Naive B cell (primary cell): Measurements from ENCODE around the gene GPR37. TPM values are rescaled to one million over a fixed set of nuclear protein-coding genes. Genes with fewer than 3 reads are reported as not detected.

Source experiments
- ATAC-seq, 2 donors: fragments of 150-1000 bp; cut with Tn5 transposase; 2 replicates each; pipeline ENCODE4 v1.10.0; 2021; ENCODE audit warnings: low read depth in 2 of 2, mild to moderate bottlenecking in 2 of 2, moderate library complexity in 2 of 2
- DNase-seq: peaks from one replicate; pipeline ENCODE4 v3.0.0; 2022
- H3K27ac Mint-ChIP-seq, 6 donors: one replicate each; pipeline ENCODE4 v1.8.0; 2020 to 2022; ENCODE audit warnings: mild to moderate bottlenecking in 6 of 6, mixed read lengths in 6 of 6, moderate library complexity in 5 of 6, inconsistent platforms in 2 of 6
- H3K27me3 Mint-ChIP-seq, 3 donors: one replicate each; pipeline ENCODE4 v1.8.0; 2021 to 2022; ENCODE audit warnings: mixed read lengths in 3 of 3, mild to moderate bottlenecking in 1 of 3
- H3K36me3 Mint-ChIP-seq, 2 donors: one replicate each; pipeline ENCODE4 v1.8.0; 2020 to 2022; ENCODE audit warnings: mixed read lengths in 2 of 2, inconsistent platforms in 1 of 2, mild to moderate bottlenecking in 1 of 2
- H3K4me1 Mint-ChIP-seq, 3 donors: one replicate each; pipeline ENCODE4 v1.8.0; 2020 to 2022; ENCODE audit warnings: mixed read lengths in 3 of 3, inconsistent platforms in 1 of 3, mild to moderate bottlenecking in 1 of 3, moderate library complexity in 1 of 3
- H3K4me3 Mint-ChIP-seq, 8 donors: one replicate each; pipeline ENCODE4 v1.8.0; 2020 to 2022; ENCODE audit warnings: mild to moderate bottlenecking in 8 of 8, mixed read lengths in 8 of 8, moderate library complexity in 8 of 8, inconsistent platforms in 2 of 8
- H3K9me3 Mint-ChIP-seq, 7 donors: one replicate each; pipeline ENCODE4 v1.8.0; 2020 to 2022; ENCODE audit warnings: mixed read lengths in 7 of 7, mild to moderate bottlenecking in 5 of 7, inconsistent platforms in 2 of 7, moderate library complexity in 1 of 7
- polyA plus RNA-seq, 6 donors: library from polyadenylated mRNA; unstranded; fragments of 300-500 nt; fragmentation: Illumina TruSeq; gene quantifications; one replicate each; pipeline ENCODE4 v1.2.3, GENCODE V29; 2021; ENCODE audit warnings: low read depth in 6 of 6

GPR37 gene
- polyA plus RNA-seq, 6 donors from 2014 or later = not detected

- Mint-ChIP-seq H3K4me3 (no peak overlapping the region), H3K9me3 (peaks cover 0 to 15% (median 2%) of the 10 kb centered on the region in 7 donors), H3K36me3 (no peaks in the 10 kb centered on the region), H3K4me1 (no peaks in the 10 kb centered on the region), H3K27me3 (peaks cover 25 to 31% (median 25%) of the 10 kb centered on the region in 3 donors), H3K27ac (no peak overlapping the region)
- DNase-seq = no peak
- no peak for ATAC-seq
Measured at GRCh38 chr7:124790645-124791044, 25.1 kb upstream of the GPR37 start.

DNA sequence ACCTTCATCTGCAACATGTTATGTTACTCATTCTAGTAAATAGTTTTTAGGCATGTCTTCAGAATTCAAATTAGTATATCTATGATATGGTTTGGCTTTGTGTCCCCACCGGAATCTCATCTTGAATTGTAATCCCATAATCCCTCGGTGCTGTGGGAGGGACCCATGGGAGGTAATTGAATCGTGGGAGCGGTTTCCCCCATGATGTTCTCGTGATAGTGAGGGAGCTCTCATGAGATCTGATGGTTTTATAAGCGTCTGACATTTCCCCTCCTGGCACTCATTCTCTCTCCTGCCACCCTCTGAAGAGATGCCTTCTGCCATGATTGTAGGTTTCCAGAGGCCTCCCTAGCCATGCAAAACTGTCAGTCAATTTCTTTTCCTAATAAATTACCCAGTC, 20.4 kb upstream of the GPR37 start:
- Mint-ChIP-seq H3K27ac (no peak overlapping the region), H3K36me3 (no peaks in the 10 kb centered on the region), H3K9me3 (peaks cover 0 to 5% (median 0%) of the 10 kb centered on the region in 7 donors), H3K4me3 (no peak overlapping the region), H3K27me3 (peaks cover 12 to 22% (median 20%) of the 10 kb centered on the region in 3 donors), H3K4me1 (no peaks in the 10 kb centered on the region)
- DNase-seq (no peak), ATAC-seq (no peak)

- H3K4me1 Mint-ChIP-seq = no peaks in the 10 kb centered on the region
- no peak for DNase-seq
- H3K9me3 Mint-ChIP-seq = peaks cover 0 to 5% (median 0%) of the 10 kb centered on the region in 7 donors
- H3K27ac Mint-ChIP-seq = no peak overlapping the region
- no peaks in the 10 kb centered on the region for H3K36me3 Mint-ChIP-seq
- H3K27me3 Mint-ChIP-seq = peaks cover 6 to 20% (median 14%) of the 10 kb centered on the region in 3 donors
- no peak for ATAC-seq
- H3K4me3 Mint-ChIP-seq = no peak overlapping the region
Measured at GRCh38 chr7:124784879-124785818, 19.6 kb upstream of the GPR37 start.

DNA sequence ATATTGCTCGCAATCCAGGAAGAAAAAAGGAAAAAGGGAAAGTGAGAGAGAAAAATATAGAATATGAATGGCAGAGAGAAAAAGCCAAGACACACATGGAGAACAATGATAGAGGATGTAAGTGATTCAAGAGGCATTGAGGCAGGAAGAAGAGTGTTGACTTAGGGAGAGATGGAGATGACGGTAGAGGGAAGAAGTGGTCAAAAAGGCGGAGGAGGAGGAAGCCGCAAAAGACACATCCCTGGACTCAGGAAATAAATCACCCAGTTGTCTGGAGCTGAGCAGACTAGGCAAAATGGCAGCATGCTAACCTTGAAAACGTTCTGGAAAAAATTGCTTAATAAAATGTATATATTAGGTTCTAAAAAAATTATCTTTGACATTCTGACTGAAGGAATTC, 17.7 kb upstream of the GPR37 start:
- no peaks in the 10 kb centered on the region for H3K4me1 Mint-ChIP-seq
- H3K27me3 Mint-ChIP-seq = peaks cover 1 to 14% (median 5%) of the 10 kb centered on the region in 3 donors
- H3K27ac Mint-ChIP-seq = no peak overlapping the region

DNA sequence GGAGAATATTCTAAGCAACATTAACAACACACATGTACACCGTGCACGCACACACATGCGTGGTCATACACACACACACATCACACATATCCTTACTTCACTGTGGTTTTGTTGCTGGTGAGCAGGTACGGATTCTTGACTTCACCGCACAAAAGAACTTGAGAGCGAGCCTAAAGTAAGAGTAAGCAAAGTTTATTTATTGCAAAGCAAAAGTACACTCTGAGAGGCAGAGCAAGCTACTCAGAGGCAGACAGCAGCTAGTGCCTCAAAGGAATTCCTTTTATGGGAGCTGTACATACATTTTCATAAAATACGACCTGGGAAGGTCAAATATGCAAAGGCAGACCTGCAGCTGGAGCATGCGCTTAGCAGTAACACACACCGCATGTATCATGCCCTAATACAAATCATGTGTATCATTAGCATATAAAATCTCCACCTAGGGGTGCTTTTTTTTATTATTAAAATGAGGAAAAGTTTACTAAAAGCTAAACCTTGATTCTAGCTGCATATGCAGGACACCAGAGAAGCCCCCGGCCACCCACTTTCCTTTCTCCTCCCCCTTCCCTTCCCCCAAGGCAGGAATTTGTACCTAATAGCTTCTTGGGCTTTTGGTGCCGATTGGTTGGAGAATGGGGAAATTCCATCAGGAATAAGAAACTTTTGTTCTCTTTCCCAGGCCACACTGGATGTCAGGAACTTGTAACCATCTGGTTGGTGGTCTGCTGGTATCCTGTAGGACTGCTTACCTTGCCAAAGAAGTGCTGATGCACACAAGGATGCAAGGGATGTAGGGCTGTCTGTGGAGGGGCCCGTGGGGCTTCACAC, 16.5 kb upstream of the GPR37 start:
- no peak overlapping the region for H3K4me3 Mint-ChIP-seq
- no peak for ATAC-seq
- DNase-seq = no peak
- H3K4me1 Mint-ChIP-seq = no peaks in the 10 kb centered on the region
- no peaks in the 10 kb centered on the region for H3K36me3 Mint-ChIP-seq
- peaks cover 9 to 10% (median 10%) of the 10 kb centered on the region in 3 donors for H3K27me3 Mint-ChIP-seq
- peaks cover 0 to 5% (median 0%) of the 10 kb centered on the region in 7 donors for H3K9me3 Mint-ChIP-seq
- H3K27ac Mint-ChIP-seq = no peak overlapping the region

More for the DNA sequence above, 17.7 kb upstream of the GPR37 start:
- no peak for DNase-seq
- no peak for ATAC-seq
- H3K36me3 Mint-ChIP-seq = no peaks in the 10 kb centered on the region
- no peak overlapping the region for H3K4me3 Mint-ChIP-seq
- peaks cover 0 to 5% (median 0%) of the 10 kb centered on the region in 7 donors for H3K9me3 Mint-ChIP-seq

DNA sequence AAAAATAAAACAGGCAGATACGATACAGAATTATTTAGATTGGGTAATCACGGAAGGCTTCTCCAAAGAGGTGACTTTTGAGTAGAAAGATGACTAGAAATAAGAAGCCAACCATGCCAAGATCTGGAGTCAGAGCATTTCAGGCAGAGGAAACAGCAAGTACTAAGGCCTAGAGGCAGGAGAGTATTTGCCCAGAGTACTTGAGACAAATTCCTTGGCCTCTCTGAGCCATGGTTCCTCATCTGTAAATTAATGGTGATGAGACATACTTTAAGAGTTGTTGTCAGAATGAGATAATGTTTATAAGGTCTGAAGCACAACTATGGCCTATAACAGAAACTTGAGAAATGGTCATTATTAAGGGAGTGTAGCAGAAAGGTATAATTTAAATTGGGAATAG, 15.8 kb upstream of the GPR37 start:
- no peaks in the 10 kb centered on the region for H3K36me3 Mint-ChIP-seq
- no peak for ATAC-seq
- H3K4me1 Mint-ChIP-seq = no peaks in the 10 kb centered on the region
- H3K27me3 Mint-ChIP-seq = peaks cover 9 to 10% (median 10%) of the 10 kb centered on the region in 3 donors
- peaks cover 0 to 5% (median 0%) of the 10 kb centered on the region in 7 donors for H3K9me3 Mint-ChIP-seq
- no peak for DNase-seq
- no peak overlapping the region for H3K4me3 Mint-ChIP-seq
- peak overlapping the region in 1 of 6 donors; percentile 2 for H3K27ac Mint-ChIP-seq

GRCh38 chr7:124780608-124781007, 15.0 kb upstream of the GPR37 start:
- Mint-ChIP-seq H3K4me3 (no peak overlapping the region), H3K27ac (no peak overlapping the region), H3K9me3 (peaks cover 0 to 5% (median 0%) of the 10 kb centered on the region in 7 donors), H3K36me3 (no peaks in the 10 kb centered on the region), H3K4me1 (no peaks in the 10 kb centered on the region), H3K27me3 (peaks cover 9 to 10% (median 10%) of the 10 kb centered on the region in 3 donors)
- ATAC-seq (no peak), DNase-seq (no peak)

DNA sequence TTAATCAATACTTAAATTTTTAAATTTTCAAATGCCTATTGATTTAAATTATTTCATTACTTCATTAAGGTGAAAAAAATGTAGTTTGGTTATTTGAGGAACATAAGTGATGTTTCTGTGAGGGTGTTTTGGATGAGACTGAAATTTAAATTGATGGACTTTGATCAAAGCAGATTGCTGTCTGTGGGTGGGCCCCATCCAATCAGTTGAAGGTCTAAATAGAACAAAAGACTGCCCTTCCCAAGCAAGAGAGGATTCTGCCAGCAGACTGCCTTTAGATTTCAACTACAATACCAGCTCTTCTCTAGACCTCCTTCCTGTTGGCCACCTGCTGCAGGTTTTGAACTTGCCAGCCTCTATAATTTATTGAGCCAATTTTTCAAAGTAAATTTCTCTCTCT, 14.5 kb upstream of the GPR37 start:
- Mint-ChIP-seq H3K4me3 (no peak overlapping the region), H3K36me3 (no peaks in the 10 kb centered on the region), H3K4me1 (no peaks in the 10 kb centered on the region), H3K9me3 (peaks cover 0 to 5% (median 0%) of the 10 kb centered on the region in 7 donors), H3K27ac (no peak overlapping the region), H3K27me3 (peaks cover 9 to 10% (median 10%) of the 10 kb centered on the region in 3 donors)
- no peak for ATAC-seq
- no peak for DNase-seq

GRCh38 chr7:124779620-124780019, 14.0 kb upstream of the GPR37 start:
- Mint-ChIP-seq H3K27ac (no peak overlapping the region), H3K36me3 (no peaks in the 10 kb centered on the region), H3K4me3 (no peak overlapping the region), H3K9me3 (peaks cover 0 to 5% (median 0%) of the 10 kb centered on the region in 7 donors), H3K27me3 (peaks cover 9 to 10% (median 10%) of the 10 kb centered on the region in 3 donors), H3K4me1 (no peaks in the 10 kb centered on the region)
- no peak for ATAC-seq
- no peak for DNase-seq

- no peaks in the 10 kb centered on the region for H3K4me1 Mint-ChIP-seq
- DNase-seq (no peak), ATAC-seq (no peak)
- no peak overlapping the region for H3K4me3 Mint-ChIP-seq
- peaks cover 0 to 5% (median 0%) of the 10 kb centered on the region in 7 donors for H3K9me3 Mint-ChIP-seq
- no peaks in the 10 kb centered on the region for H3K36me3 Mint-ChIP-seq
- H3K27ac Mint-ChIP-seq = no peak overlapping the region
- H3K27me3 Mint-ChIP-seq = peaks cover 9 to 11% (median 11%) of the 10 kb centered on the region in 3 donors
Measured at GRCh38 chr7:124779194-124779593, 13.6 kb upstream of the GPR37 start.

DNA sequence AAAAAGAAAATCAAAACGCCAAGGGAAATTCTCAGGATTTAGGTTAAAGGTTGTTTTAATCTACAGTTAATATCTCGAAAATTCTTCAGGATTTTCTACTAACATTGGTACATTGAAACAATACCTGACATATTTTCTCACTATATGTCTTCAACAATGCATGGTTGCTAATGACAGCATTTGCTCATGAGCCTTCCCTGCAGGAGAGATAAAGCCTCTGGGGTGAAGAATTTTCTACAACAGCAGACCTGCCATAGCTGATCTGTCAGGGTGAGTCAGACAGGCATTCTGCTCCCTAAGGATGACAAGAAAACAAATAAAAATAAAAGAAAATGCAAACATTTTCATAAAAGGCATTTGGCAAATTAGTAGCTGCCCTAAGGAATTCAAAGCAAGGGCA, 11.7 kb upstream of the GPR37 start:
- Mint-ChIP-seq H3K36me3 (no peaks in the 10 kb centered on the region), H3K4me3 (no peak overlapping the region), H3K27ac (no peak overlapping the region), H3K9me3 (no peaks in the 10 kb centered on the region), H3K27me3 (peaks cover 12 to 15% (median 15%) of the 10 kb centered on the region in 3 donors), H3K4me1 (no peaks in the 10 kb centered on the region)
- no peak for DNase-seq
- ATAC-seq = no peak

GRCh38 chr7:124776153-124776552, 10.6 kb upstream of the GPR37 start:
- ATAC-seq (no peak), DNase-seq (no peak)
- peaks cover 17 to 24% (median 23%) of the 10 kb centered on the region in 3 donors for H3K27me3 Mint-ChIP-seq
- no peak overlapping the region for H3K27ac Mint-ChIP-seq
- no peak overlapping the region for H3K4me3 Mint-ChIP-seq
- no peaks in the 10 kb centered on the region for H3K36me3 Mint-ChIP-seq
- H3K9me3 Mint-ChIP-seq = no peaks in the 10 kb centered on the region
- no peaks in the 10 kb centered on the region for H3K4me1 Mint-ChIP-seq

DNA sequence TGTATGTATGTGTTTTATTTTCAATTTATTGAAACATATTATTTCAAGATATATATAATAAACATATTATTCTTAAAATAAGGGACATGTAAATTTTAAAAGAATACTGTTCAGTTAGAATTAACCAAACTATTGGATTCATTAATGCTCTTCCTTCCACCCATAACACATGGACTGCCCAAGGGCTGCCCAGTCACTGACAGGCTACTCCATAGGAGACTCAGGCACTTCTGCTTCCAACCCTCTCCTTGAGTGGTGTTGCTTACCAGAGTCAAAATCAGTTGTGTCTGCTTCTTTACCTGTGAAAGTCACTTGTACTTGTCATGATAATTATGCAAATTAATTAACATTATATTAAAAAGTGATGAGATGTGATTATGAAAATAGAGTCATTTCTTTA, 9.8 kb upstream of the GPR37 start:
- H3K27me3 Mint-ChIP-seq = peaks cover 22 to 31% (median 24%) of the 10 kb centered on the region in 3 donors
- no peak overlapping the region for H3K27ac Mint-ChIP-seq
- no peaks in the 10 kb centered on the region for H3K9me3 Mint-ChIP-seq
- DNase-seq = no peak
- no peak overlapping the region for H3K4me3 Mint-ChIP-seq
- no peak for ATAC-seq
- H3K36me3 Mint-ChIP-seq = no peaks in the 10 kb centered on the region
- H3K4me1 Mint-ChIP-seq = no peaks in the 10 kb centered on the region
